H1 (cell line): ENCODE results near the gene SLC8A1. TPM values are rescaled to one million over a fixed set of nuclear protein-coding genes. Genes with fewer than 3 reads are reported as not detected.

ENCODE experiments used
- CTCF ChIA-PET: fragments of 300-600 bp; sonication (Branson Sonifier 250); formaldehyde crosslinking; loops from one replicate; lab custom pipeline; 2021; ENCODE audit not compliant: partially characterized antibody; lab: Charles Lee
- POLR2A ChIA-PET: fragments of 300-600 bp; sonication (Branson Sonifier 250); formaldehyde crosslinking; loops from one replicate; lab custom pipeline; 2021; ENCODE audit warnings: inconsistent platforms; ENCODE audit not compliant: partially characterized antibody; lab: Charles Lee
- DNase-seq, 2 experiments: peaks; one replicate each; pipeline versions ENCODE4 v3.0.0 to v3.0.0-alpha.2; 2010 to 2022; ENCODE audit warnings: low spot score in 2 of 2, low read depth in 1 of 2, mixed read lengths in 1 of 2
- FAIRE-seq: peaks from 2 replicates; lab custom pipeline; 2011; peaks lifted over from hg19 to GRCh38; lab: Jason Lieb, UNC
- H2AFZ ChIP-seq: 2 replicates; pipeline ENCODE4 v1.8.1; 2012; ENCODE audit warnings: low read length, inconsistent platforms
- H2AK5ac ChIP-seq: 2 replicates; pipeline ENCODE4 v1.6.1; 2013; ENCODE audit warnings: low read depth, low read length
- H2BK120ac ChIP-seq: replicated peaks from 2 replicates; pipeline ENCODE3; 2013; ENCODE audit warnings: low read depth, low read length, inconsistent platforms
- H2BK12ac ChIP-seq: 2 replicates; pipeline ENCODE4 v1.6.1; 2013; ENCODE audit warnings: low read depth, low read length
- H2BK15ac ChIP-seq: 2 replicates; pipeline ENCODE4 v1.6.1; 2013; ENCODE audit warnings: low read length
- H2BK20ac ChIP-seq: 2 replicates; pipeline ENCODE4 v1.6.1; 2013; ENCODE audit warnings: low read length
- H2BK5ac ChIP-seq: 2 replicates; pipeline ENCODE4 v1.6.1; 2013; ENCODE audit warnings: low read depth, low read length
- H3K14ac ChIP-seq: 2 replicates; pipeline ENCODE4 v1.6.1; 2013; ENCODE audit warnings: inconsistent platforms; ENCODE audit not compliant: insufficient read length
- H3K18ac ChIP-seq: 2 replicates; pipeline ENCODE4 v1.6.1; 2013; ENCODE audit warnings: low read length; ENCODE audit errors: extremely low read depth
- H3K23ac ChIP-seq: 2 replicates; pipeline ENCODE4 v1.6.1; 2013; ENCODE audit warnings: inconsistent platforms; ENCODE audit not compliant: insufficient read length
- H3K23me2 ChIP-seq: 2 replicates; pipeline ENCODE4 v1.6.1; 2013; ENCODE audit warnings: low read depth, low read length
- H3K27ac ChIP-seq: 2 replicates; pipeline ENCODE4 v1.6.1; 2011; ENCODE audit warnings: low read depth, low read length, inconsistent platforms
- H3K27me3 ChIP-seq, 4 experiments: replicated peaks in 1 of 4; 1 replicate in 1 of 4; 2 replicates in 3 of 4; pipeline versions ENCODE4 v1.6.1 to v1.8.1; 2011 to 2013; ENCODE audit warnings: low read length in 3 of 4, mild to moderate bottlenecking in 3 of 4, inconsistent platforms in 2 of 4, mixed read lengths in 2 of 4, moderate library complexity in 1 of 4; ENCODE audit not compliant: control insufficient read depth in 3 of 4, insufficient read depth in 3 of 4; ENCODE audit errors: extremely low read depth in 1 of 4
- H3K36me3 ChIP-seq, 4 experiments: 2 replicates each; pipeline versions ENCODE4 v1.6.1 to v1.8.1; 2011 to 2013; ENCODE audit warnings: mild to moderate bottlenecking in 4 of 4, low read length in 3 of 4, moderate library complexity in 2 of 4, control low read depth in 1 of 4, inconsistent platforms in 1 of 4; ENCODE audit not compliant: insufficient read depth in 4 of 4, control insufficient read depth in 2 of 4
- H3K4ac ChIP-seq: replicated peaks from 2 replicates; pipeline ENCODE3; 2013; ENCODE audit warnings: low read length, low read depth, mixed read lengths, inconsistent platforms; ENCODE audit not compliant: insufficient read length
- H3K4me1 ChIP-seq, 4 experiments: replicated peaks in 1 of 4; 1 replicate in 1 of 4; 2 replicates in 3 of 4; pipeline versions ENCODE4 v1.6.1 to v1.8.1; 2011 to 2013; ENCODE audit warnings: low read length in 3 of 4, inconsistent platforms in 2 of 4, mixed read lengths in 1 of 4; ENCODE audit not compliant: insufficient read depth in 4 of 4, control insufficient read depth in 3 of 4
- H3K4me2 ChIP-seq, 2 experiments: 2 replicates each; pipeline versions ENCODE4 v1.6.1 to v1.8.1; 2011 to 2013; ENCODE audit warnings: low read depth in 2 of 2, low read length in 2 of 2, control low read depth in 1 of 2, inconsistent platforms in 1 of 2, mild to moderate bottlenecking in 1 of 2; ENCODE audit not compliant: insufficient read depth in 1 of 2
- H3K4me3 ChIP-seq, 4 experiments: fragments of 200-600, 300-600 bp in 1 of 4; sonication (generic), shearing (Covaris generic), sonication (Bioruptor Twin) in 1 of 4; 2 replicates each; pipeline versions ENCODE4 v1.5.1 to v1.8.1; 2011 to 2016; ENCODE audit warnings: low read length in 4 of 4, low read depth in 3 of 4, control low read depth in 2 of 4, inconsistent platforms in 2 of 4, mild to moderate bottlenecking in 2 of 4, mixed read lengths in 1 of 4, moderate library complexity in 1 of 4; ENCODE audit not compliant: insufficient read depth in 2 of 4; ENCODE audit errors: extremely low read depth in 1 of 4
- H3K56ac ChIP-seq: replicated peaks from 2 replicates; pipeline ENCODE3; 2013; ENCODE audit warnings: low read depth, mild to moderate bottlenecking, mixed read lengths, low read length, inconsistent platforms; ENCODE audit not compliant: insufficient read length
- H3K79me1 ChIP-seq: 2 replicates; pipeline ENCODE4 v1.6.1; 2013; ENCODE audit warnings: low read depth, low read length, control low read depth
- H3K79me2 ChIP-seq, 2 experiments: 2 replicates each; pipeline versions ENCODE4 v1.6.1 to v1.8.1; 2012 to 2013; ENCODE audit warnings: low read length in 2 of 2, mild to moderate bottlenecking in 2 of 2, inconsistent platforms in 1 of 2; ENCODE audit not compliant: insufficient read depth in 2 of 2, control insufficient read depth in 1 of 2
- H3K9ac ChIP-seq, 4 experiments: replicated peaks in 1 of 4; 1 replicate in 1 of 4; 2 replicates in 3 of 4; pipeline versions ENCODE4 v1.6.1 to v1.8.1; 2011 to 2013; ENCODE audit warnings: low read depth in 3 of 4, low read length in 3 of 4, control low read depth in 2 of 4, mild to moderate bottlenecking in 2 of 4, moderate library complexity in 2 of 4, inconsistent platforms in 1 of 4; ENCODE audit errors: extremely low read depth in 1 of 4
- H3K9me3 ChIP-seq, 2 experiments: 2 replicates each; pipeline versions ENCODE4 v1.6.1 to v1.8.1; 2012 to 2013; ENCODE audit warnings: mild to moderate bottlenecking in 2 of 2, moderate library complexity in 2 of 2, control low read depth in 1 of 2, inconsistent platforms in 1 of 2, low read depth in 1 of 2, low read length in 1 of 2, mixed read lengths in 1 of 2; ENCODE audit not compliant: insufficient read depth in 2 of 2
- H4K20me1 ChIP-seq, 2 experiments: replicated peaks in 1 of 2; 2 replicates each; pipeline versions ENCODE3 to v1.8.1; 2011 to 2013; ENCODE audit warnings: inconsistent platforms in 2 of 2, low read length in 2 of 2, mild to moderate bottlenecking in 1 of 2; ENCODE audit not compliant: insufficient read depth in 2 of 2, control insufficient read depth in 1 of 2
- H4K5ac ChIP-seq: 2 replicates; pipeline ENCODE4 v1.6.1; 2013; ENCODE audit warnings: low read length, low read depth, mixed read lengths, inconsistent platforms; ENCODE audit not compliant: insufficient read length
- H4K8ac ChIP-seq: 2 replicates; pipeline ENCODE4 v1.8.0; 2013; ENCODE audit warnings: mild to moderate bottlenecking, moderate library complexity, low read length, inconsistent platforms; ENCODE audit not compliant: insufficient read depth; ENCODE audit errors: extremely low read depth
- H4K91ac ChIP-seq: replicated peaks from 2 replicates; pipeline ENCODE3; 2013; ENCODE audit warnings: low read length, mixed read lengths, inconsistent platforms; ENCODE audit not compliant: insufficient read length
- KDM1A ChIP-seq: fragments of 200-600, 300-600 bp; sonication (generic); IDR thresholded peaks from 2 replicates; pipeline ENCODE4 v1.7.1; 2016; ENCODE audit warnings: mild to moderate bottlenecking, low read length, borderline replicate concordance
- POLR2A ChIP-seq, 2 experiments: IDR thresholded peaks; 1 replicate in 1 of 2; 2 replicates in 1 of 2; pipeline ENCODE4 v1.6.1; 2011; ENCODE audit warnings: low read depth in 2 of 2, low read length in 2 of 2, mild to moderate bottlenecking in 2 of 2; ENCODE audit errors: control extremely low read depth in 1 of 2
- POU5F1 ChIP-seq: IDR thresholded peaks from 2 replicates; pipeline ENCODE4 v1.6.1; 2011; ENCODE audit warnings: low read depth, mild to moderate bottlenecking, low read length, moderate library complexity
- RAD21 ChIP-seq, 2 experiments: IDR thresholded peaks in 1 of 2; conservative IDR thresholded peaks in 1 of 2; 2 replicates each; pipeline ENCODE4 v1.6.1; 2011; ENCODE audit warnings: low read depth in 2 of 2, low read length in 2 of 2, improper control_type of control experiment in 1 of 2, inconsistent platforms in 1 of 2, mild to moderate bottlenecking in 1 of 2, moderate library complexity in 1 of 2
- RNF2 ChIP-seq: fragments of 200-900, 300-1000 bp; sonication (generic); IDR thresholded peaks from 2 replicates; pipeline ENCODE4 v1.7.1; 2016; ENCODE audit warnings: borderline replicate concordance, low read depth, mild to moderate bottlenecking, antibody characterized with exemption, low read length; ENCODE audit not compliant: poor library complexity, severe bottlenecking; ENCODE audit errors: missing control alignments
- SP4 ChIP-seq: IDR thresholded peaks from 2 replicates; pipeline ENCODE4 v1.6.1; 2012; ENCODE audit warnings: low read length, inconsistent platforms
- TAF1 ChIP-seq: IDR thresholded peaks from 2 replicates; pipeline ENCODE4 v1.6.1; 2011; ENCODE audit warnings: mild to moderate bottlenecking, low read depth, low read length
- TCF12 ChIP-seq: IDR thresholded peaks from 2 replicates; pipeline ENCODE4 v1.6.1; 2011; ENCODE audit warnings: low read depth, mild to moderate bottlenecking, low read length
- USF2 ChIP-seq: IDR thresholded peaks from 2 replicates; pipeline ENCODE4 v1.6.1; 2011; ENCODE audit warnings: low read length, improper control_type of control experiment
- YY1 ChIP-seq: IDR thresholded peaks from 2 replicates; pipeline ENCODE4 v1.6.1; 2011; ENCODE audit warnings: low read depth, mild to moderate bottlenecking, low read length
- WGBS, 2 experiments: shearing (Covaris generic) in 1 of 2; methylation state at CpG; one replicate each; pipeline versions ENCODE4 v1.1.6 to v1.1.7; 2013 to 2015; ENCODE audit warnings: low lambda C conversion rate in 2 of 2, mixed read lengths in 2 of 2, inconsistent platforms in 1 of 2, low coverage in 1 of 2, missing lambda C conversion rate in 1 of 2; ENCODE audit not compliant: insufficient replicate concordance in 2 of 2, insufficient coverage in 1 of 2, insufficient read length in 1 of 2; ENCODE audit errors: extremely low coverage in 1 of 2, missing lambda C conversion rate in 1 of 2; 5-methylcytosine and 5-hydroxymethylcytosine counted together
- polyA plus RNA-seq, 7 experiments: library from polyadenylated mRNA; depleted of rRNA in 3 of 7; stranded (reverse) in 5 of 7; unstranded in 2 of 7; fragments of >200 nt in 5 of 7; fragments of 200-250 nt in 2 of 7; gene quantifications; 1 replicate in 5 of 7; 2 replicates in 1 of 7; 4 replicates in 1 of 7; pipeline versions ENCODE4 v1.2.1 to v1.2.3, GENCODE V29; 2011 to 2013; ENCODE audit warnings: missing spikeins in 2 of 7, mixed read lengths in 2 of 7
- total RNA-seq: library from RNA; stranded (reverse); fragmentation: NEBNext Ultra II Directional; extraction: Animal tissue kit (Norgen Biotek cat#: 25700); gene quantifications from 2 replicates; pipeline ENCODE4 v1.2.1, GENCODE V29; 2021
- TF ChIP-seq, protein P1 (sequence below): IDR thresholded peaks from 2 replicates; pipeline ENCODE4 v1.6.1; 2012; ENCODE audit warnings: inconsistent platforms

The SLC8A1 gene
- total and polyA plus RNA-seq, 2 of the 8 experiments (the other 6 are each of a cell fraction or from before 2014, with no cell fraction given) = 0.68 to 3.6 TPM

GRCh38 chr2:40341198-40341597 is 110.7 kb downstream of the SLC8A1 start:
- 83% methylated on average over 1 of the region's 1 CpG; no CpG with 5 or more reads in 1 of the 2 experiments for WGBS, 2 experiments
- Histone ChIP-seq H2BK5ac (no peak overlapping the region), H3K36me3 (no peaks in the 10 kb centered on the region), H3K9ac (no peak overlapping the region), H3K18ac (no peak overlapping the region), H4K91ac (no peak overlapping the region), H3K4me3 (no peak overlapping the region), H3K4me1 (no peaks in the 10 kb centered on the region), H2BK12ac (no peak overlapping the region), H4K8ac (no peak overlapping the region), H3K23ac (no peak overlapping the region), H2BK15ac (no peak overlapping the region), H3K79me1 (no peaks in the 10 kb centered on the region), H3K27me3 (no peaks in the 10 kb centered on the region), H4K5ac (no peak overlapping the region), H4K20me1 (no peaks in the 10 kb centered on the region), H3K14ac (no peak overlapping the region), H2BK20ac (no peak overlapping the region), H3K4ac (no peak overlapping the region), H2AK5ac (no peak overlapping the region), H3K56ac (no peak overlapping the region), H3K27ac (no peak overlapping the region), H3K23me2 (no peaks in the 10 kb centered on the region), H3K9me3 (no peaks in the 10 kb centered on the region), H3K79me2 (no peaks in the 10 kb centered on the region), H3K4me2 (no peak overlapping the region), H2AFZ (no peak overlapping the region), H2BK120ac (no peak overlapping the region)
- DNase-seq = no peak
- FAIRE-seq = no peak
- POLR2A ChIA-PET = no interaction called here
- no peak for TF ChIP-seq SP4
- TF ChIP-seq USF2 = no peak
- TF ChIP-seq YY1 = no peak
- no peak for TF ChIP-seq RNF2
- no peak for TF ChIP-seq RAD21 (IDR thresholded peaks at IDR 0.05 in 1 of 2, conservative IDR thresholded peaks at IDR 0.05 in 1 of 2; ENCODE audit: low read depth in 2 of 2, low read length in 2 of 2)
- no peak for TF ChIP-seq TCF12
- no peak for TF ChIP-seq POLR2A (IDR thresholded peaks at IDR 0.05; ENCODE audit: control extremely low read depth in 1 of 2, low read depth in 2 of 2, low read length in 2 of 2)
- TF ChIP-seq, protein P1, sequence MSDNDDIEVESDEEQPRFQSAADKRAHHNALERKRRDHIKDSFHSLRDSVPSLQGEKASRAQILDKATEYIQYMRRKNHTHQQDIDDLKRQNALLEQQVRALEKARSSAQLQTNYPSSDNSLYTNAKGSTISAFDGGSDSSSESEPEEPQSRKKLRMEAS = no peak
- TF ChIP-seq POU5F1 = no peak
- TF ChIP-seq TAF1 = no peak
- no peak for TF ChIP-seq KDM1A
- CTCF ChIA-PET = no interaction called here
